Stimulated activated CD4-positive, alpha-beta T cell treated with anti-CD3 and anti-CD28 coated beads, Interleukin-4, amount 100 ng/mL, for 4 hours (primary cell): ENCODE measurements around the gene EPDR1.
"Not testable (repeated sequence)": the region's sequence is repeated elsewhere in the genome, so short reads cannot be mapped to it uniquely, and the experiment has no call there.

Experiments used
- DNase-seq, 2 experiments: peaks; one replicate each; pipeline ENCODE4 v3.0.0-alpha.2; 2020

Gene EPDR1

DNA sequence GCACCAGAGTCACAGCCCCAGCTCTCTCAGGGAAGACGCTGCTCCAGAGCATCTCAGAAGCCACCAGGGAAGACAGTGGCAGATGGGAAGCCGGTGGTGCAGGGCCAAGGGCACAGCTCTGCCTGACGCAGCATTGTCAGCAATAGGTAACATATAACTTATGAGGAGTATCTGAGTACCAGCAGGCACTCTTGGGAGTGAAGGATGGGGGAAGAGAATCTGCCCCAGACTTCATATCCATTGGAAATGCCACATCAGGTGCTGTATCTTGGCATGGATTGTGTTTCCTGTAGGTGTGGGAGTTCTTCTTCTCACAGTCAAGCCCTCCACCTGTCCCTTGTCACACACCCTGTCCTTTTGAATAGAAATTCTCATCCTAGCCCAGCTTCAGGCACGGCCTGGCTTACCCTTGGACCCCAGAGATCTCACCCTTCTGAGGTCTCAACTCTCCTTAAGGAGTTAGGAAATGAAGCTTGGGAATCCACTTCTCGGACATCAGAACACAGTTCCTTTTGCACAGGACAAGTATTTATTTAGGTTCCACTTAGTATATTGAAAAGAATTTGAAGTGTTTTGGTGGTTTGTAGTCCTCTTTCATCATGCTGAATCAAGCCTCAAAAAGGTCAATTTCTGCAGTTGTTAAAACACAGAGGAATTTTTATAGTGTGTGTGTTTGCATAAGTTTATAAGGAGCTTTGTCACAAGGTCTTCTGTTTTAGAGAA, 9.9 kb downstream of the EPDR1 start:
- no peak for DNase-seq

DNA sequence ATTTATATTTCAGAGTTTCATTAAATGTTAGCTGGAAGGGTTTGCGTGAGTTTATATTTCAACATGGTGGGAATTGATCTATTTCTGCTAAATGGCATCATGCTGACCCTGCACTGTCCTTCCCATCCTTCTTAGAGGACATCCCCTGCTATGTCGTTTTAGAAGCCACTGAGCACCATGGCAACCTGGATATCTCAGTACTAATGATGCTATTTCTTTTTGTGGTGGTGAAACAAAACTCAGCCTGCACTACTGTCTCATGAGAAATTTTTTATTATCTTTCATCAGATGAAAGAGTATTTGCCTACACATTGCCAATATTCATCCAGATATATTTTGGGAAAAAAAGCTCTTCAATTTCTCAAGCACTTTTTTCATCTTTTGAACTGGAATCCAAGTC, 12.1 kb downstream of the EPDR1 start:
- no peak for DNase-seq

DNA sequence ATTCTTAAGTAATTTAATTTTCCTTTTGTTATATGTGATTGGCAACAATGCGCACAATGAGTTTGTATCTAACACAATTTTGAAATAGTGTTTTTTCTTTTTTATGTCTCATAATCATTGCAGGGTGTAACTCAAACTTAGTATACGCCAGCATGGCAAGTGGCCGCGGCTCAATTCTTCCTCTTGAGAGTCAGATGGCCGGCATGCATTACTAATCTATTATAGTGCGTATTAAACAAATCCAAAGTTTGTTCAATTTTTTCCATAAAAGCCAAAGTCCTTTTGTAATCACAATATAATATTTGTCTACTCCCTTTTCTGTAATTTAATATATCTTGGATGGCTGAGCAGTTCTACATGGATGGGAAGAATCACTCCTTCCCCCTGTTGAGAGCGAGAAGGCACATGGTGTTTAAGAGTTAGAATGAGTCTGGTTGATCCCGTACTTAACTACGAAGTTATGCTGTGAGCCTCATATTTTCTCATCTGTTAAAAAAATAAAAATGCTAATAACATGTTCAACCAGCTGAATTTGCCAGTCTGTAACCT, 12.7 kb downstream of the EPDR1 start:
- no peak for DNase-seq

GRCh38 chr7:37942934-37943610, 22.6 kb downstream of the EPDR1 start:
- DNase-seq, result no peak

DNA sequence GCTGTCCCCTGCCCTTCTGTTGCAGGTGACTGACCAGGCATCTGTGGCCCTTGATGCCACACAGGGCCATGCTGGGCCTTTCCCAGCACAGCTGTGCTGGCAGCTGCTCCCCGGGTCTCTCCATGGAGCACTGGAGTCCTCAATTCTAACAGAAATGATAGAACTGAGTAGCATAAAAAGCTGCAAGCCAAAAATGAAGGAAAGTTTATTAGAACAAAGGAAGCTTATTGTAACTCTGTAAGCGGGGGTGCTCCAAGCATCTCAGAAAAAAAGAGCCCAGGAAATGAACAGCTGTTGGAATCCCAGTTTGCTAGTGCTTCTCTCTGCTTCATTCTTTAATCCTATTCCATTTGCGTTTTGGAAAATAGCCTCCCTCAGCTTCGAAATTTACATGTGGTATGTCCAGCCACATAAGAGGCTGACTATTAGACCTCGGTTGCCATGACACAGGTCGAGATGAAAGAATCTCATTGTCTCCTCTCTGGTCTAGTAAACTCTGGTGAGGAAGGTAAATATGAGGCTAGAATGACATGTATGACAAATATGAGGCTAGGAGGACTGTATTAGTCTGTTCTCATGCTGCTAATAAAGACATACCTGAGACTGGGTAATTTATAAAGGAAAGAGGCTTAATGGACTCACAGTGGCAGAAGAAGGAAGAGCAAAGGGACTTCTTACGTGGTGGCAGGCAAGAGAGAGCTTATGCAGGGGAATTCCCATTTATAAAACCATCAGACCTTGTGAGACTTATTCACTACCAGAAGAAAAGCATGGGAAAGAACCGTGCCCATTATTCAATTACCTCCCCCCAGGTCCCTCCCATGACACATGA, 23.7 kb downstream of the EPDR1 start:
- no peak for DNase-seq

DNA sequence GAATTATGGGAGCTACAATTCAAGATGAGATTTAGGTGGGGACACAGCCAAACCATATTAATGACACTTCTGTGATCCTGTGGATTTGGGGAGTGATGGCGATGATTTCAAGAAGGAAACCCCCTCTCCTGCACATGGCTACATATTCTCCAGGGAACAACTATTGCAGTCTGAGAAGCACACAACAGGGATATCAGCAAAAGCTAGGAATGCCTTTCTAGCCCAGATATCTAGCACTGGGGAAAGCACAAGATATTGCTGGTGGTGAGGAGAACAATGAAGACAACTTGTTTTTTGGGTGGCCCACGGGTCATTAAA, 24.3 kb downstream of the EPDR1 start:
- no peak for DNase-seq

DNA sequence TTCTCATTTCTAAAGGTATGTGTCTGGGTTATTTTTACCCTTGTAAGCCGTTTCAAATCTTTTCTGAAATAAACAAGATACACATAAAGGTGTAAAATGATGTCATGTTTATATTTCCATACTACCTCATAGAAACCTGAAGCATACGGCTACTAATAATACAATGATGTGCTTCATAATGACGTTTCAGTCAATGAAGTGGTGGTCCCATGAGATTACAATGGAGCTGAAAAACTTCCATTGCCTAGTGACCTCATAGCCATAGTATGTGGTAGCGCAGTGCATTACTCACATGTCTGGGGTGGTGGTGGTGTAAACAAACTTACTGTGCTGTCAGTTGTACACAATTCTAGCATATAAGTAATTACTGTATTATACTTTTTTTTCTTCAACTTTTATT, 24.9 kb downstream of the EPDR1 start:
- DNase-seq, result no peak

- DNase-seq, result no peak
Measured at GRCh38 chr7:37947138-37947940, 26.9 kb downstream of the EPDR1 start.

DNA sequence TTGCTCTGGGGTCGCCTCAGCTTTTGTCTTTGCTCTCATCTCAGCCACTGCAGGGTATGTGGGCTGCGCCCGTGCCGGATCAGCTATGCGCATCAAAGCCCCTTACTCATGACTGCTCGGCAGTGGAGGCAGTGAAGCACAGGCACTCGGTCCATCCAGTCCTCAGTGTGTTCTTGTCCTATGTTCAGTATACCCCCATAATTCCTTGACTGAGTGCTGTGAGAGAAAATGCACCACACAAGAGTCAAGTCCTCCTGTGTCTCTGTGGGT, 27.4 kb downstream of the EPDR1 start:
- no peak for DNase-seq

DNA sequence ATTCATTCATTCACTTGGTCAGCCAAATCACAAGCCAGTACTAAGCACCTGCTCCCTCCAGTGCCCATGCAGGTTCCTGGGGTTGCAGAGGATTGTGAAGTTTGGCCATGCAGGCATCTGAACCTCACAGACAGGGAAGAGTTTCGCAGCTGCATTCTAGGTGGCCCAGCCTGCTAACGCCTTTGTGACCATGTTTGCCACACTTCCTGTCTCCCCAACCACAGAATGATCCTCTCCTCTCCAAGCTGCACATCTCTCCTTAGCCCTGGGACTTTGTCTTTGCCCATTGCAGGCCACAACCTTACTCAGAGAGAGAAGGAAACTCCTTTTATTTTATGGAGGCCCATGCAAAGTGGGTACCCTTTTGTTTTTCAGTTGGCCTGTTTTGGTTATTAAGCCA, 31.8 kb downstream of the EPDR1 start:
- DNase-seq, result no peak

GRCh38 chr7:37954217-37954616, 33.8 kb downstream of the EPDR1 start:
- not testable (repeated sequence) for DNase-seq

DNA sequence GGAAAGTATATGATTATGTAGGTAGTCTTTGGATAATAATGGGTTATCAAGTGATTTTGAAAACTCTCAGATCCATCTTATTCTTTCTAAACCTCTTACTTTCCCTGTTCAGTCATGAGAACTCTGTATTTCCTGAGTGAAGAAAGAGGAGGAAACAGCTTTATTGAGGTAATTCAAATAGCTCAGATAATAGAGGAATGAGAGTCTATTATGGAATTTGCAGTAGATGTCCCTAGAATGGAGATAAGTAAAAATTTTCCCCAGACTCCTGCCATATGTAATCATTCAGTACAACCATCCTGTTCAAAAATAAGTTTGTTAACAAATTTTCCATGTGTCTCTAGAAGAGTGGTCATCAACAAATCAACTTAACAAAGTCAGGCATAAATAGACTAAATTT, 36.4 kb downstream of the EPDR1 start:
- no peak for DNase-seq

- no peak for DNase-seq
Measured at GRCh38 chr7:37957221-37957970, 37.0 kb downstream of the EPDR1 start.

- DNase-seq, result no peak
Measured at GRCh38 chr7:37960483-37960882, 40.0 kb downstream of the EPDR1 start.

DNA sequence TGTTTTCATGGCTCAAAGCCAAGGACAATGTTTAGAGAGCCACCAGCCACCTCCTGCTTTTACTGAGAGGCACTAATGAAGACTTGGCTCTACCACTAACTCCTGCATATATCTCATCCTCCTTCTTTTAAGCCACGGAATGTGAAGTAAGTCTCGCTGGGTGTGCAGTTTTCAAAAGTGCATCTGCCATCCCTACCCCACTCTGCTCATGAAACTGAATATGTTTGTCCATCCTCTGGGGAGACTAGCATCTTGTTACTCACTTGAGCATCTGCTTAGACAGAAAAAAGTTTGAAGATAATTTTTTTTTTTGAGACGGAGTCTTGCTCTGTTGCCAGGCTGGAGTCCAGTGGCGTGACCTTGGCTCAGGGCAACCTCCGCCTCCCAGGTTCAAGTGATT, 40.8 kb downstream of the EPDR1 start:
- no peak for DNase-seq

- DNase-seq, result no peak
Measured at GRCh38 chr7:37964196-37964595, 43.8 kb downstream of the EPDR1 start.

DNA sequence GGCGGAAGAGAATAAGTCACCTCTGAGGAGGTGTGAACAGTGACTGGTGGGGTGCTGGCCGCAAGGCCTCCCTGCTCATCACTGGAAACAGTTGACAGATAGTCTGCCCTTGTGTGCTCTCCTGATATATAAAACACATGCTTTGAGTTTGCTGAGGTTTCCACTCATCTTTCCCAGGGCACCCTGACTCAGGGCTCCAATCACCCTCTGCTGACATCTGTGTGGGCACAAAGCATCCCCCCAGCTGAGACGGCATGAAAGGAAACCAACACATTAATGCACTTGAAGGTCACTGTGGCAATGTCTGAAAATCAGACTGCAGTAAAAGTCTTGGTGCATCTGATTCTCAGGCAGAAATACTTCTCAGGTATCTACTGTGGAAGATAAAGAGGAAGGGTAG, 49.8 kb downstream of the EPDR1 start:
- no peak for DNase-seq

DNA sequence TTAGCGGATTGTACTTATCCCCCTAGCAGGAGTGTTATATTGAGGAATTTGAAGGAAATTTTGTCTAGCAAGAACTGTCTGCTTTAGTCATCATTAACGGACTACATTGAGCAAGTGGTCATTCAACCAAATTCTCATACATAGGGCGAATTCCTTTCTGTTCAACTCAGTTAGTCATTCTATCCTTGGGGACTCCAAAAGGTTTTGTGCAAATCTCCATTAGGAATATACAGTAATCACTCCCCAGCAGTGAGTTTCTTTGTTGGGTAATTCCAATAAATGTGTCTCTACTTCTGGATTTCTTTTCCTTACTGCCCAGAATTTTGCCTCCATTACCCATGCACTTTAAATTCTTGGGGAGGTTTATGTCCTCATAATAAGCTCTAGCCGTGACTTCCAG, 51.1 kb downstream of the EPDR1 start:
- no peak for DNase-seq

DNA sequence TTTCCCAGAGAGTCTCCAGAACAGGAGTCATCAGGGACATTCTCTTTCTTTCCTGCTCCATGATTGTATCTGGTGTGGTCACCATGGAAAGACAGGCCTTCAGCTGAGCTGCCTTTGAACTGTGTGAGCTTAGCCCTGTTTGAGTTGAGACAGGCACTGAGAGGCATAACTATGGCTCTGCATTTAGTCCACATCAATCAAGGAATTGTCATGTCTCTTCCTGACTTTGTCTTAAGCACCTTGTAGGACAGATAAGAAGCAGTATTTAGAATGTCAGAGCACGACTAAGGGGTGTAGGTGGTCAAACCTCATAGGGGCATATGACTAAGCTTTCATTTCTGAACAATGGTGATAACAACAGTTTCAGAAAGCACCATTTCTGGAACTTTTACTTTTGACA, 53.5 kb downstream of the EPDR1 start:
- no peak for DNase-seq

- DNase-seq, result no peak
Measured at GRCh38 chr7:37974711-37975110, 54.3 kb downstream of the EPDR1 start.

GRCh38 chr7:37977243-37977642, 56.8 kb downstream of the EPDR1 start:
- no peak for DNase-seq

DNA sequence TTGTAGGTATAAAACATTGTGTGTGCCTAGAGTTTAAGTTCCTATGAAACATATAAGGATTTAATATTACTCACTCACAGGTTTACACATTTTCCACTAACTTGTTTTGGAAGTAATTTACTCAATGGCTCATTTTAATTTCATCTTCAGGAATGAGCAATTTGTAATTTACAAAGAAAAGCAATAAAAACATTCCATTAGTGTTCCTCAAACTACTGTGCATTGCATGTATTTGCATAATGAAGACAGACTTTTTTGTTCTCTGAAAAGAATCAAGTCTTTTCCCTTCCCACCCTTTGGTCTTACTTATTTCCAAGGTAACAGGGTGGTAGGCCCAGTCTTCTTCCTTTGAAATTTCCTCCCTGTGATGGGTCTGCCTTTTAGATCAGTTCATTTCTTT, 61.2 kb downstream of the EPDR1 start:
- no peak for DNase-seq

DNA sequence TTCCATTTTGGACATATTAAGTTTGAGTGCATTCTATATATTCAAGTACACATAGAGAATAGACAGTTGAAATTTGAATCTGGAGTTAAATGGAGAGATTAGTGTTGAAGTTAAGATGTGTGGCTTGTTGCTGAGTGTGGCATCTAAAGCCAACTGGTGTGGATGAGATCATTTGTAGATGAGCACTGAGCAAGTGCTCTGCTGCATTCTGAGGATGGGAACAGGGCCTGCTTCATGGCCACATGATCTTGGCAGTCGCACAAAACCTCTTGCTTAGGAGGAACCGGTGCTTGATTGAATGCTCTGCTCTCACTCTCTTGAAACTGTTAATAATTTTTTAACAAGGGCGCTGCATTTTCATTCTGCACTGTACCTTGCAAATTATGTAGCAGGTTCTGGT, 62.0 kb downstream of the EPDR1 start:
- DNase-seq, result no peak
